MG63 (cell line): ENCODE measurements around the gene NUP210. TPM values are rescaled to one million over a fixed set of nuclear protein-coding genes. Genes with fewer than 3 reads are reported as not detected.

ENCODE experiments used
- DNase-seq: peaks from one replicate; pipeline ENCODE4 v3.0.0-alpha.2; 2020
- H3K27me3 ChIP-seq: fragments of 250-450 bp; sonication (Bioruptor Pico); 2 replicates; pipeline ENCODE4 v1.5.1; 2020; ENCODE audit warnings: mild to moderate bottlenecking, moderate library complexity
- H3K36me3 ChIP-seq: fragments of 250-450 bp; sonication (Bioruptor Pico); 2 replicates; pipeline ENCODE4 v1.5.1; 2020; ENCODE audit warnings: mild to moderate bottlenecking, moderate library complexity
- H3K4me3 ChIP-seq: fragments of 250-450 bp; sonication (Bioruptor Pico); 2 replicates; pipeline ENCODE4 v1.5.1; 2020; ENCODE audit warnings: mild to moderate bottlenecking, moderate library complexity
- H3K9me3 ChIP-seq: fragments of 250-450 bp; sonication (Bioruptor Pico); 2 replicates; pipeline ENCODE4 v1.5.1; 2020; ENCODE audit warnings: mild to moderate bottlenecking, moderate library complexity
- total RNA-seq: library from RNA; depleted of rRNA; stranded (reverse); fragments of >200 nt; shearing (Covaris generic); gene quantifications from 2 replicates; pipeline ENCODE4 v1.2.3, GENCODE V29; 2014; ENCODE audit warnings: low replicate concordance

NUP210 gene
- total RNA-seq, 1 experiment from 2014 or later, result 16.4 TPM

DNA sequence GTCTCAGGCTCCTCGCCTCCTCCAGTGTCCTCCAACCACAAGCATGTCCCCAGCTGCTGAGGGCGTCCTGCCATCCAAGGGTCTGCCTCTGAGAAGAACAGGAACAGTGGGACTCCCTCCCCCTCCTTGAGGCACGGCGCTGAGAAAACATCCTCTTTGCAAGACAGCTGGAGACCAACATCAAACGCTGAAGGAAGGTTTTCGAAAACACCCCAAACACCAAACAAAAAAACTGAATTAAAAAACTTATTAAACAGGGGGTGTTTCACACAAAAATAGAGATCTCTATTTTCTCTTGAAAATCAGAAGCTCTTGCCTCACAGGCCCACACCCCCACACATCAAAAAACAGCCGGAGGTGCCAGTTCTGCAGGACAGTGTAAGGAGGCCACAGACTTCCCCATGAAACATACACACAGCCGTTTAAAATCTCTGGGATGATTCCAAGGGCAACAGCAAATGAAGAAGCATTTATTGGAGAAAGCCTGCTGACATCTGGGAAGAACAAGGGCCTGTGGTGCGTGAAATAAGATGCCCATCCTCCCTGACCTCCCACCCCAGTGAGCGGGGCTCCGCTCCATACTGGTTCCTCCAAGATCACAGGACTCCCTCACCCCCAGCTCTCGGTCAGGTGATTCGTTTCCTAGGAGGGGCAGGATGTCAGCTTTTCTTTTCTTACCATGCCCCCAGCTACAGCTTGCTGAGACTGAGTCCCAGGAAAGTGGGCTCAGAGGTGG is 71.3 kb downstream of the NUP210 start:
- Histone ChIP-seq H3K4me3 (no peak overlapping the region), H3K27me3 (no peaks in the 10 kb centered on the region), H3K9me3 (no peaks in the 10 kb centered on the region), H3K36me3 (no peaks in the 10 kb centered on the region)
- no peak for DNase-seq

DNA sequence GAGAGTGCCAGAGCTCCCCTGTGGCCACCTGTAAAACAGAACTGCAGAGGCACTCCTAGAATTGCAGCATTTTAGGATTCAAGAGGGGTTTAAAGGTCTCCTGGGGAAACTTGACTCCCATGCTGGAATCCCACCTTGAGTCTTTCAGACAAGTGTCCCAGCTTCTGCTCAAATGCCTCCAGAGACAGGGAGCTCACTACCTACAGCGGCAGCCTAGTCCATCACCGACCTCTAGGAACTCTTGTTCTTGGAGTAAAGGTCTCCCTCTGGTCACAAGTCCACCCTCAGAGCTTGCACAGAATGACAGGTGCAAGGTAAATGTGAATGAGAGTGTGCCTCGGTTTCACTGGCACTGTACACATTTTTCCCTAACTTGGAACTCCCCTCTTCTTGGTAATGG is 72.0 kb downstream of the NUP210 start:
- H3K4me3 ChIP-seq, result no peak overlapping the region

DNA sequence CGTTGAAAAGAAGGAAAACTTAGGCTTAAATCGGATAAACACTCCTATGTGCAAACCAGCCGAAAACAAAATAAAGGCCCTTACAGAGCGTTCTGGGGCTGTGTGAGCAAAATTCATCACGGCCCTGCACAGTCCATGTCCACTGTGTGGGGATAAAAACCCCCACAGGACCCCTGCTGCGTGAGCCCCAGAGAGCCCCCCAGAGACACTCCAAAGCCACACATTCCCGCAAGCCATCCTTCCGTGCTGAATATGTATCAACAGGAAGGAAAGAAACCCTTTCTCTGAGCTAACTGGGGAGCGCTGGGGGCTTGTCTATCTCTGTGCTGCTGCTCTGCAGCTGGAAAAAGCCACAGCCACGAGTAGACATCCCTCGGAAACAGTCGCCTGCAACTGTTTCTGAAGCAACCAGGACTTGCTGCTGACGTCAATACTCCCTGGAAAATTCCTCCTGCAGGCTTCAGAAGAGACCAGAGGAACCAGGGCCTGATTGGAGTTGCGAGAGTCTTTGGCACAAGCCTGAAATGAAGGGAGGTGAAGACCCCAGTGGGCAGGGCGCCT is 72.7 kb downstream of the NUP210 start:
- DNase-seq, result no peak
- no peak overlapping the region for H3K4me3 ChIP-seq
- no peaks in the 10 kb centered on the region for H3K27me3 ChIP-seq
- H3K36me3 ChIP-seq, result no peaks in the 10 kb centered on the region
- H3K9me3 ChIP-seq, result no peaks in the 10 kb centered on the region

More for the DNA sequence above, 72.0 kb downstream of the NUP210 start:
- no peaks in the 10 kb centered on the region for H3K27me3 ChIP-seq
- H3K36me3 ChIP-seq, result no peaks in the 10 kb centered on the region
- H3K9me3 ChIP-seq, result no peaks in the 10 kb centered on the region
- no peak for DNase-seq

DNA sequence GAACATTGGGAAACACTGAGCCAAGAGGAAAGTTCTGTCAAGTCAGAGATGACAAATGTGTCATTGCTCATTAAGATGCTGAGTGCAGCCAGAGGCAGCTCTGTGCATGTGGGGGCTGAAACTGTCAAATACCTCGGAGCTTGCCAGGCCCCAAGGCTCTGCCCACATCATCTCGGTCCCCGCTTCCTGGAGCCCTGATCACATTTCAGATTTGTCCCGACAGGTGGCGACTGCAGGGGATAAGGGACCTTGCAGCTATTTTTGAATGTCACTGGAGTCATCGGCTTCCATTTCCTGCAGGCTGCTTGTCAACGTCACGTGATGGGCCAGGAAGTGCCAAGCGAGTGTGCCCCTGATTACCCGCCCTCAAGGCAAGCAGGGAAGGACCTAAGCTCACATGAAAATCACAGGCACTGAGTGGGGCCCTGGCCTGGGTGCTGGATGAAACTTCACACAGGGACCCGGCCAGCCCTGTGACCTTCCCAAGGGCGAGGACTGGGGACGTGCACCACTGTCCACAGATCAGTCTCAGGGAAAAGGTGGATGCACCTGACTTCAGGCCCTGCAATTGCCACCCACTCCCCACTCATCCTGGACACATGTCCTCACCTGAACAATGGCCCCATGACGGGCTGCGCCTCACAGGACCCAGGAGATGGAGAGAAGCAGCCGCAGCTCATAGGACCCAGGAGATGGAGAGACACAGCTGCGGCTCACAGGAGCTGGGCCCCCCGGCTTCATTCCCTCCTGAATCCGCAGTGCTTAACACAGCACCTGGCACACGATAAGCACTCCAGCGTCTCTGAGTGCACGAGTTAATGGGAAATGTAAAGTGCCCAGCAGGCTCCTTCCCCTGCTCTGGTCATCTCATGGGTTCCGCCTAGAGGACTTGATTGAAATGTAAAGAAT is 73.4 kb downstream of the NUP210 start:
- no peak for DNase-seq

DNA sequence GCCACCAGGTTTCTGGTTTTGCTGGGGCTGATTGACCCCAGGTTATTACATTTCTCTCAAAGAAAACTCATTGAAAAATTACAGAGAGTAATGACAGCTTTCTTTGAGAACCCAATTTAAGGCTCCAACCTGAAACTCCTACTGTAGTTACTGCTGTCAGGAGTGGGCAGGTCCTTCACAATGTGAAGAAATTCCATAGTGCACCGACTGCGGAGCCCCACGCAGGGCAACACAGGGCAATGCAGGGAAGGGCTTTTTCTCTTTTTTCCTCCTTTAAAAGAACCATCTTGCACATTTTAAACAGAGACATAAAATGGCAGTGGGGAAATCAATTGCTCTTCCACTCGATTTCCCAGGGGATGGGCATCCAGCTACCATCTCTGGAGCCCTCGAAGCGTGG is 74.3 kb downstream of the NUP210 start:
- no peak overlapping the region for H3K4me3 ChIP-seq
- no peak for DNase-seq
- no peaks in the 10 kb centered on the region for H3K9me3 ChIP-seq
- H3K36me3 ChIP-seq, result no peaks in the 10 kb centered on the region
- H3K27me3 ChIP-seq, result no peaks in the 10 kb centered on the region

More for the DNA sequence above, 73.4 kb downstream of the NUP210 start:
- Histone ChIP-seq H3K4me3 (no peak overlapping the region), H3K9me3 (no peaks in the 10 kb centered on the region), H3K27me3 (no peaks in the 10 kb centered on the region), H3K36me3 (no peaks in the 10 kb centered on the region)

DNA sequence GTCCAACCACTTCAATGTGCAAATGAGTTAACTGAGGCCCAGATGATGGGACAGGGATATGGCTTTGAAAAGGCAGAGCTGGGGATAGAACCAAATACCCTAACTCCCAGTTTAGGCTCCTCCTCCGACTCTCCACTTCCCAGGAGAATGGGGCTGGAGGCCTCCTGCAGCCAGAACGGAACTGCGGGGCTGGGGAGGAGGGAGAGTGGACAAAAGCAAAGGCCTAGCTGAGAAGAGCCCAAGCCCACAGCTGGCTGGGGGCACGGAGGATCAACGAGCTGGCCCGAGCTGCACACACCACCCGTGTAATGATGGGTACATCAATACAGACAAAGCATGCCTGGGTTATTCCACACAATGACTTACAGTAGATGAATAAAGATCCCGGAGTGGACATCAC is 74.8 kb downstream of the NUP210 start:
- no peaks in the 10 kb centered on the region for H3K9me3 ChIP-seq
- no peaks in the 10 kb centered on the region for H3K27me3 ChIP-seq
- DNase-seq, result no peak
- no peak overlapping the region for H3K4me3 ChIP-seq
- H3K36me3 ChIP-seq, result no peaks in the 10 kb centered on the region

DNA sequence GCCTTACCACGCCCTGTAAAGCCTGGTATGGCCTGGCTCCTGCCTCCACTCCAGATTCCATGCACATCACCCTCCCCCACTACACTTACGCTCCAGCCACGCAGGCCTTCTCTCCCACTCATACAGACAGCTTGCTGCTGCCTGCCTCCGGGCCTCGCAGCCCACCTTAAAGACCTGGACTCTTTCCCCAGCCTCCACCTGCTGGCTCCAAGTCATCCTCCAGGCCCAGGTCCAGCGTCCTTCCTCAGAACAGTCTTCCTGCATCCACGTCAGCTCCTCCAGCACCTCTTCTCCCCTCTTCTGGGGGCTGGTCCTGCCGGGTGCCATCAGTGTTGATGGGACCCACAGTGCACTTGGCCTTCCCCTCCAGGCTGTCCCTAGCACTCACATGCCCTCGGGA is 75.5 kb downstream of the NUP210 start:
- no peaks in the 10 kb centered on the region for H3K9me3 ChIP-seq
- no peaks in the 10 kb centered on the region for H3K27me3 ChIP-seq
- H3K4me3 ChIP-seq, result no peak overlapping the region
- no peaks in the 10 kb centered on the region for H3K36me3 ChIP-seq
- DNase-seq, result no peak

DNA sequence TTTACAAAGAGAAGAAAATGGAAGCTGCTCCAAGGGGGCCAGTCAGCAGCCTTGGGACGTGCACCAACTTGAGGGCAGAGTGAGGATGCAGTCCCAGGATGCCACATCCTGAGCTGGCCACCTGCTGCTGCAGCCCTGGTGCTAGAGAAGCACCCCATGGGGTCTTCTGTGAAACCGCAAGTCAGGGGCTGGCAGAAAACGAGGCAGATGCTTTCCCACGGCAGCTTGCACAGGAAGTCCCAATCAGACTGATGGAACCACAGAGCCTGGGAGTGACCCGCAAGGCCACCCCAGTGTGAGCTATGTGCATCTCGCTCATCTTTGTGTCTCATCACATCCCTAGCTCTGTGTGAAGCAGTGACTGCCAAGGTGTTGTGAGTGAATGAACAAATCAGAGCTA is 76.5 kb downstream of the NUP210 start:
- Histone ChIP-seq H3K36me3 (no peaks in the 10 kb centered on the region), H3K27me3 (no peaks in the 10 kb centered on the region), H3K9me3 (no peaks in the 10 kb centered on the region), H3K4me3 (no peak overlapping the region)
- no peak for DNase-seq

DNA sequence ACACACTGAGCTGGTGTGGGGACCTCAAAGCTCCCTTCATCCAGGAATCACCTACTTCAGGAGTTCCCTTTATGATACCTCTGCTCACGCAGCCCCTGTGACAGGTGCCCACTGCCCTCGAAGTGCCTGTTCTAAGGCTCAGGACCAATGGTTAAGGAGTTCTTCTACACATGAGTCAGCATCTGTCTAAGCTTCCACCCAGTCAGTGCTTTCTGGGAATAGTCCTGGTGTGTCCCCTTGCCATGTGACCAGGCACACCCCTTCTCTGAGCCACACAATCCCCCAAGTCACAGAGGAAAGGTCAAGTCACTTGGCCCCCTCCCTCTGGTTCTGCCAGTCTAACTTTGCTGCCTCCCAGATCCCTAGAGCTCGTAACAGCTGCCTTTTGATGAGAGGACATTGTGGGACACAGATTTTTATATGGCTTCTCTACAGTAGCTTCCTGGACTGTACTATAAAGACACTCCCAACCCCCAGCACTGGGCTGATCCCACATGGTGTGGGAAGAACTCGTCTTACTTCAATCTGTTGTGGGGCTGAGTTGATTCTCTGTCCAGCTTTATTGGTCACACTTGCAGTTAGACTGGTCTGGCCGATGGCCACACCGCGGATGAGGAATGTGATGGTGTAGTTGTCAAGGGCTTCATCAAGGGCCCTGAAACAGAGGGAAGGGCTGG is 78.8 kb downstream of the NUP210 start:
- H3K36me3 ChIP-seq, result no peaks in the 10 kb centered on the region
- H3K4me3 ChIP-seq, result no peak overlapping the region

DNA sequence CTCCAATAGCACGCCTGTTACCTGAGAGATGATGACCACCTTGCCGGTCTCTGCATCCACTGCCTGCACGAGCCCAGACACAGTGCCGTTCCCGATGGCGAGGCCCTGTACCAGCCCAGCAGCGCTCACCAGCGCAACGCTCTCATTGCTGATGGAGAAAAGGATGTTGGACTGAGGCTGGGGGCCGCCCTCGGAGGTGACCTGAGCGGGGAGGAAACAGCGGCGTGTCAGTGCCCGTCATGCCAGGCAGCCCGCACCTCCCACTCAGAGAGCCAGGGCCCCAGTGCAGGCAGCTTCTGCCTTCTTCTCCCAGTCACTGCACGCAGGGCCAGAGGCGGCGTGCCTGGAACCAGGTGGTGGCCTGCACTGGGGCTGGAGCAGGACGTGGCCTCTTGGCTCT is 80.3 kb downstream of the NUP210 start:
- Histone ChIP-seq H3K9me3 (no peaks in the 10 kb centered on the region), H3K4me3 (no peak overlapping the region), H3K36me3 (no peaks in the 10 kb centered on the region), H3K27me3 (no peaks in the 10 kb centered on the region)
- no peak for DNase-seq

More for the DNA sequence above, 78.8 kb downstream of the NUP210 start:
- H3K27me3 ChIP-seq, result no peaks in the 10 kb centered on the region
- no peaks in the 10 kb centered on the region for H3K9me3 ChIP-seq
- no peak for DNase-seq

DNA sequence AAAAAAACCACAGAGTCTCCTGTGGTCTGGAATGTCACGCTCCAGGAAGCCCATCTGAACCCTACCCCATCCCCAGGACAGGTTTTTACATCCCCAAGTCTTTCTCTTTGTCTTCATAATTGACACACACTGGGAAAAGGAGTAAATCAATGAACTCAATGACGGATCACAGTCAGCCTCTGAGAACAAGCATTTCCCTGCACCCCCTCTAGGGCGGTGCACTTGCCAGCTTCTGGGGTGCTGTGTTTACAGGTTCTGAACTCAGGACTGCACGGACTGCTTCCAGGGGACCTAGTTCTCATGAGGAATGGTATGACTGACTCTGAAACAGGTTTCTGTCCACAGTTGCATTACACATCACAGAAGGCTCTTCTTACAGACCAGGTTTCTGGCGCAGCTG is 81.1 kb downstream of the NUP210 start:
- no peaks in the 10 kb centered on the region for H3K27me3 ChIP-seq
- H3K36me3 ChIP-seq, result no peaks in the 10 kb centered on the region
- DNase-seq, result no peak
- H3K9me3 ChIP-seq, result no peaks in the 10 kb centered on the region
- H3K4me3 ChIP-seq, result no peak overlapping the region

DNA sequence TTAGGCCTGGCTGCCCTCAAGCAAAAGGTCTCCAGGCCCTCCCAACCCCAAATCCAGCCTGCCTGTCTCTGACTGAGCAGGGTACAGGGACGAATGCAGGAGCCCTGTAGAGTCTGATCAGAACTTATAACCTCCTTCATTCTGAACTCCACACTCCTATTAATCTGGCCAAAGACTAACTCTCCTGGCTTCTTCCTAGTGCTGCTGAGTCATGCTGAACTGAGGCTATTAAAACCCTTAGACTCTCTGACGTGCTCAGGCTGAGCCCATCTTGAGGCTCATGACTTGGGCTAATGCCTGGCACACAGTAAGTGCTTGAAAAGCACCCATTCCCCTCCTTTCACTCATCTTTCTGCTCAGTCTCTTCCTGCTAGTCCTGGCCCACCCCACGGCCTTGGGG is 81.9 kb downstream of the NUP210 start:
- H3K9me3 ChIP-seq, result no peaks in the 10 kb centered on the region
- DNase-seq, result no peak
- no peaks in the 10 kb centered on the region for H3K36me3 ChIP-seq
- H3K4me3 ChIP-seq, result no peak overlapping the region
- H3K27me3 ChIP-seq, result no peaks in the 10 kb centered on the region

DNA sequence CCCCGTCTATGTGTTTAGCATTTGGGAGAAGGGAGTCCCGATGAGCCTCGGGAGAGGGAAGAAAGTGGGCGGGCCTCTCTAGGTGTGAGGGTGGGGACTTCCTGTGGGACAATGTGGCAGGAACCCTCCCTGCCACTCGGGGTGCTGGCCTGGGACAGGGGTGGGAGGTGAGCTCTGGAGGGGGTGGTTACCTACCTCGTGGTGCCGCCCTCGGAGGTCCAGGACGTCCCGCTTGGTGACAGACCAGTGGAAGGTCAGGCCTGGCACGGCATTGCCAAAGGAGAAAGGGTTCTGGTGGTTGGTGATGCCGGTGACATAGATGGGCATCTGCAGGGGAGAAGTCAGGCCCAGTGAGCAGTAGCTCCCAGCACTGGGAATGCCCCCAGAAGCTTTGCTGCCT is 83.5 kb downstream of the NUP210 start:
- Histone ChIP-seq H3K27me3 (no peaks in the 10 kb centered on the region), H3K36me3 (no peaks in the 10 kb centered on the region), H3K9me3 (no peaks in the 10 kb centered on the region), H3K4me3 (no peak overlapping the region)
- no peak for DNase-seq

DNA sequence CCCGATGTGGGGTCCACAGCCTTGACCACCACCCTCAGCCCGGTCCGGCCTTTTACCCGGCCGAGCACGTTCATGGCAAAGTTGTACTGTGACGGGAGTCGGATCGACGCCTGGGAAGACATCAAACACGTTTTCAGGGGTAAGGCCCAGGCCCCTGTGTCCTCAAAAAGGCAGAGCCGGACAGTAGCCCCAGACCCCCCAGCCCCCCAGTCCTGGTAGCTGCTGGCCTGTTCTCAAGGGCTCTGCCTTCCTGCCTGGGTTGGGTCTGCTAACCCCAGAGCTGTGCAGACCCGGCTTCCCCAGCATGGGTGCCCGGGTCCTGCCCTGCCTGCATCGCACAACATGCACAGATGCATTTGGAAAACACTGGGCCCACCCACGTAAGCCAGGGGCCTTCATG is 84.6 kb downstream of the NUP210 start:
- Histone ChIP-seq H3K4me3 (no peak overlapping the region), H3K27me3 (no peaks in the 10 kb centered on the region), H3K36me3 (no peaks in the 10 kb centered on the region), H3K9me3 (no peaks in the 10 kb centered on the region)
- no peak for DNase-seq

DNA sequence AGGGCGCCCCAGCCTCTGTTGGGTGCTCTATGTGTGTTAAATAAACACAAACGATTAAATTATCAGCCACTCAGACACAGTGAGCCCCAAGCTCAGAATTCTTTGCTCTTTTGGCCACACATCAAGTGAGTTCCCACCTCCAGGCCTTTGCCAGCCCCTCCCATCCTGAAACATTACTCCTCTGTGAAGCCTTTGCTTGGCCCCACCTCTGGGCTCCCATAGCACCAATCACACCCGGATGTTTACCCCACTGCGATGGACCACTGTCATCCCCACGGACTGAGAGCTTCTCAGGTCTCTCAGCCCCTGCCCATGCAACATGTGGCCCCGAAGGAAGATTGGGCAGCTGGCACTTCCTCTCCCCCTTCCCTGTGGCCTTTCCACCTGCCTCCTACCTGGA is 85.1 kb downstream of the NUP210 start:
- H3K27me3 ChIP-seq, result no peaks in the 10 kb centered on the region
- DNase-seq, result no peak
- no peak overlapping the region for H3K4me3 ChIP-seq
- H3K9me3 ChIP-seq, result no peaks in the 10 kb centered on the region
- no peaks in the 10 kb centered on the region for H3K36me3 ChIP-seq

DNA sequence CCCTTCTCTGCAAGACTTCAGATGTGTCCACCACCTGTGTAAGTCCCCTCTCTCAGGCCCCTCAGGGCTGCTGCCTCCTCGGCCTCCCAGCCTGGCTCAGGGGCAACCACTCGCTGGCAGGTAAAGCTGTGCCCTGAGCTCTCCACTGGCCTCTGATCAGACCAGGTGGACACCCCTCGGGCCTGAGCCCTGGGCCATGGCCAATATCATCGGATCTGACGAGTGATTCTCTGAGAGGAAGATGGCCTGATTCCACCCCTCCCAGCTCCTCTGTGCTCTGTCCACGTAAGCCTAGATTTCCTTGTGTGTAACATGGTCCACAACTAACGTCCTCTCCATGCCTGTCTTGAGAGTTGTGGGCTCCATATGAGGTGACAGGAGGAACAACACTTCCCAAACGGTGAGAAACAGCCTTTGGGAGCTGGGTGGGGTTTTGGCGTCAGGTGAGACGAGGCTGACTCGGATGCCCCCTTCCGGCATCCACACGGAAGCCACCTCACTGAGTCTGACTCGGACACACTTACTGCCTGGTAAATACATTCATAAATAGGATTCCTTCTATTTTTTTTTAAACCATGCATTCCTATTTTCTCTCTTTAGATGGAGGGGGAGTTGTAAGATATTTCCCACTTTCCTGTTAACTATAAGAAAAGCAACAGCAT is 86.8 kb downstream of the NUP210 start:
- Histone ChIP-seq H3K4me3 (no peak overlapping the region), H3K9me3 (no peaks in the 10 kb centered on the region), H3K36me3 (no peaks in the 10 kb centered on the region), H3K27me3 (no peaks in the 10 kb centered on the region)
- no peak for DNase-seq

DNA sequence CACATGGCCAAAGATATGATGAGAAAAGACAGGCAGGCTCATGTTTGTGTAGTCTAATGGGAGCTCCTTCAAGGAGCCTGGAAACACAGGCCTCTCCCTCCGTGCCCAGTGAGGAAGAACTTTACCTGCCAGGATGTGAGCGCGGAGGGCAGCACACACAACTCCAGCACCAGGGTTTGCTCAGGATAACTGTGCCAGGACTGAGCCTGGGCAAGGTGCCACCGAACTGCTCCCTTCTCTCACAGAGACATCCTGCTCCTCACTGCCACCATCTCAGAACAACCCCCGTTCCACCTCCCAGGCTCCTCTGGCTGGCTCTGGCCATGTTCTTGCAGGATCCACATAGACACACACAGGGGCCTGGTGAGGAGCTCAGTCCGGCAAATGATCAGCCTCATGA is 87.4 kb downstream of the NUP210 start:
- Histone ChIP-seq H3K4me3 (no peak overlapping the region), H3K27me3 (no peaks in the 10 kb centered on the region), H3K9me3 (no peaks in the 10 kb centered on the region), H3K36me3 (no peaks in the 10 kb centered on the region)
- DNase-seq, result no peak
